ENCODE results near the gene USP3. TPM values are rescaled to one million over a fixed set of nuclear protein-coding genes. Genes with fewer than 3 reads are reported as not detected.

Gene USP3
- total and polyA plus RNA-seq, 2 of the 13 experiments (the other 11 are each of a cell fraction or from before 2014, with no cell fraction given), result 14.3 to 61.2 TPM

DNA sequence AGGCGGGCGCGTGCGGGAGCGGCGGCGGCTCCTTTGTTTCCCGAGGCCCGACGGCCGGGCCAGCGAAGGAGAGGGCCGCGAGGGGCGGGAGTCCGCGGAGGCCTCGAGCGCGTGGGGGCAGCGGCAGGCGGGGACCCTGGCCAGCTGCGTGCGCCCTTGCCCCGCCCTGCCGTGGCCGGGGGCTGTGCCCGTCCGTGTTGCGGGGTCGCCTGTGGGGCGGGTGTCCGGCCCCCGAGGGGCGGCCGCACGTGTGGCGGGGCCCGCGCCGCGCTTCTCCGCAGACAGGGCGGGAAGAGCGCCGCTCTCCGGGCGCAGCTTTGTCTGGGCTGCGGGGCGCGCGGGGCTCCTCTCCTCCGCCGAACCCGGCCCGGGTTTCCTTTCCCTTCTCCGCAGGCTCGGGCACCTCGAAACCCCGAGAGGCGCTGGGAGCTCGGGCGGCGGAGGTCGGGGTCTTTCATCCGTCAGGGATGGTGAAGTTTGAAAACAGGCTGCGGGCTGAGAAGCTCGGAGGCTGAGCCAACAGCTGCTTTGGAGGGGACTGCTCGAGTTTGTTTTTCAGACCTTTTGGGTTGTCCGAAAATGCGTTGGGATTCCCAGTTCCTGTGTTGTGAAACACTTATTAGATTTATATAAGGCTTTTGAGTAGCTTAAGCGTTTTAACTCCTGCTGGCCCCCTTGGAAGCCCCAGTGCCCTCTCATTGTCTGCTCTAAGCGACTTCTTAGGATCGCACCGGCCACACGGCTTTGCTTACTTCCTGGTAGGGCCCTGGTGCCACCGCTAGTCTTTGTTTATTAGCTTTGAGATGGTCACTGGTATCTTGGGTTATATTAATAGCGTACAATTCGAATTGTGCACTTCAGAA is 817 bp downstream of the USP3 start (continued):
- TF ChIP-seq, protein P1, sequence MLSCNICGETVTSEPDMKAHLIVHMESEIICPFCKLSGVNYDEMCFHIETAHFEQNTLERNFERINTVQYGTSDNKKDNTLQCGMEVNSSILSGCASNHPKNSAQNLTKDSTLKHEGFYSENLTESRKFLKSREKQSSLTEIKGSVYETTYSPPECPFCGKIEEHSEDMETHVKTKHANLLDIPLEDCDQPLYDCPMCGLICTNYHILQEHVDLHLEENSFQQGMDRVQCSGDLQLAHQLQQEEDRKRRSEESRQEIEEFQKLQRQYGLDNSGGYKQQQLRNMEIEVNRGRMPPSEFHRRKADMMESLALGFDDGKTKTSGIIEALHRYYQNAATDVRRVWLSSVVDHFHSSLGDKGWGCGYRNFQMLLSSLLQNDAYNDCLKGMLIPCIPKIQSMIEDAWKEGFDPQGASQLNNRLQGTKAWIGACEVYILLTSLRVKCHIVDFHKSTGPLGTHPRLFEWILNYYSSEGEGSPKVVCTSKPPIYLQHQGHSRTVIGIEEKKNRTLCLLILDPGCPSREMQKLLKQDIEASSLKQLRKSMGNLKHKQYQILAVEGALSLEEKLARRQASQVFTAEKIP (CRISPR knock-in tag; IDR thresholded peaks at IDR 0.05; ENCODE audit: borderline replicate concordance), result no peak
- TF ChIP-seq YY1 (IDR thresholded peaks at IDR 0.05; ENCODE audit: insufficient read depth, insufficient replicate concordance, low read depth, low read length), result no peak
- peak; percentile 63; the same call in 1 of the 2 replicates for TF ChIP-seq ZNF563 (CRISPR knock-in tag; IDR thresholded peaks at IDR 0.05)
- no peak for TF ChIP-seq ZNF337 (CRISPR knock-in tag; IDR thresholded peaks at IDR 0.05; ENCODE audit: borderline replicate concordance, low read depth)
- peak; percentile 24; the same call in 1 of the 2 replicates for TF ChIP-seq HDAC1 (CRISPR knock-in tag; IDR thresholded peaks at IDR 0.05)
- 0 out of 2 replicates have a peak, but pooled peaks have one; percentile 17 for TF ChIP-seq ZBED4 (CRISPR knock-in tag; IDR thresholded peaks at IDR 0.05; ENCODE audit: borderline replicate concordance)
- TF ChIP-seq, protein P2, sequence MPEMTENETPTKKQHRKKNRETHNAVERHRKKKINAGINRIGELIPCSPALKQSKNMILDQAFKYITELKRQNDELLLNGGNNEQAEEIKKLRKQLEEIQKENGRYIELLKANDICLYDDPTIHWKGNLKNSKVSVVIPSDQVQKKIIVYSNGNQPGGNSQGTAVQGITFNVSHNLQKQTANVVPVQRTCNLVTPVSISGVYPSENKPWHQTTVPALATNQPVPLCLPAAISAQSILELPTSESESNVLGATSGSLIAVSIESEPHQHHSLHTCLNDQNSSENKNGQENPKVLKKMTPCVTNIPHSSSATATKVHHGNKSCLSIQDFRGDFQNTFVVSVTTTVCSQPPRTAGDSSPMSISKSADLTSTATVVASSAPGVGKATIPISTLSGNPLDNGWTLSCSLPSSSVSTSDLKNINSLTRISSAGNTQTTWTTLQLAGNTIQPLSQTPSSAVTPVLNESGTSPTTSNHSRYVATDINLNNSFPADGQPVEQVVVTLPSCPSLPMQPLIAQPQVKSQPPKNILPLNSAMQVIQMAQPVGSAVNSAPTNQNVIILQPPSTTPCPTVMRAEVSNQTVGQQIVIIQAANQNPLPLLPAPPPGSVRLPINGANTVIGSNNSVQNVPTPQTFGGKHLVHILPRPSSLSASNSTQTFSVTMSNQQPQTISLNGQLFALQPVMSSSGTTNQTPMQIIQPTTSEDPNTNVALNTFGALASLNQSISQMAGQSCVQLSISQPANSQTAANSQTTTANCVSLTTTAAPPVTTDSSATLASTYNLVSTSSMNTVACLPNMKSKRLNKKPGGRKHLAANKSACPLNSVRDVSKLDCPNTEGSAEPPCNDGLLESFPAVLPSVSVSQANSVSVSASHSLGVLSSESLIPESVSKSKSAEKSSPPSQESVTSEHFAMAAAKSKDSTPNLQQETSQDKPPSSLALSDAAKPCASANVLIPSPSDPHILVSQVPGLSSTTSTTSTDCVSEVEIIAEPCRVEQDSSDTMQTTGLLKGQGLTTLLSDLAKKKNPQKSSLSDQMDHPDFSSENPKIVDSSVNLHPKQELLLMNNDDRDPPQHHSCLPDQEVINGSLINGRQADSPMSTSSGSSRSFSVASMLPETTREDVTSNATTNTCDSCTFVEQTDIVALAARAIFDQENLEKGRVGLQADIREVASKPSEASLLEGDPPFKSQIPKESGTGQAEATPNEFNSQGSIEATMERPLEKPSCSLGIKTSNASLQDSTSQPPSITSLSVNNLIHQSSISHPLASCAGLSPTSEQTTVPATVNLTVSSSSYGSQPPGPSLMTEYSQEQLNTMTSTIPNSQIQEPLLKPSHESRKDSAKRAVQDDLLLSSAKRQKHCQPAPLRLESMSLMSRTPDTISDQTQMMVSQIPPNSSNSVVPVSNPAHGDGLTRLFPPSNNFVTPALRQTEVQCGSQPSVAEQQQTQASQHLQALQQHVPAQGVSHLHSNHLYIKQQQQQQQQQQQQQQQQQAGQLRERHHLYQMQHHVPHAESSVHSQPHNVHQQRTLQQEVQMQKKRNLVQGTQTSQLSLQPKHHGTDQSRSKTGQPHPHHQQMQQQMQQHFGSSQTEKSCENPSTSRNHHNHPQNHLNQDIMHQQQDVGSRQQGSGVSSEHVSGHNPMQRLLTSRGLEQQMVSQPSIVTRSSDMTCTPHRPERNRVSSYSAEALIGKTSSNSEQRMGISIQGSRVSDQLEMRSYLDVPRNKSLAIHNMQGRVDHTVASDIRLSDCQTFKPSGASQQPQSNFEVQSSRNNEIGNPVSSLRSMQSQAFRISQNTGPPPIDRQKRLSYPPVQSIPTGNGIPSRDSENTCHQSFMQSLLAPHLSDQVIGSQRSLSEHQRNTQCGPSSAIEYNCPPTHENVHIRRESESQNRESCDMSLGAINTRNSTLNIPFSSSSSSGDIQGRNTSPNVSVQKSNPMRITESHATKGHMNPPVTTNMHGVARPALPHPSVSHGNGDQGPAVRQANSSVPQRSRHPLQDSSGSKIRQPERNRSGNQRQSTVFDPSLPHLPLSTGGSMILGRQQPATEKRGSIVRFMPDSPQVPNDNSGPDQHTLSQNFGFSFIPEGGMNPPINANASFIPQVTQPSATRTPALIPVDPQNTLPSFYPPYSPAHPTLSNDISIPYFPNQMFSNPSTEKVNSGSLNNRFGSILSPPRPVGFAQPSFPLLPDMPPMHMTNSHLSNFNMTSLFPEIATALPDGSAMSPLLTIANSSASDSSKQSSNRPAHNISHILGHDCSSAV (CRISPR knock-in tag; IDR thresholded peaks at IDR 0.05; ENCODE audit: borderline replicate concordance), result no peak
- no peak for TF ChIP-seq TIGD3 (CRISPR knock-in tag; IDR thresholded peaks at IDR 0.05; ENCODE audit: borderline replicate concordance)
- TF ChIP-seq ZNF772 (CRISPR knock-in tag; IDR thresholded peaks at IDR 0.05), result no peak
- no peak for TF ChIP-seq REXO4 (CRISPR knock-in tag; IDR thresholded peaks at IDR 0.05; ENCODE audit: borderline replicate concordance)
- TF ChIP-seq MXD4 (CRISPR knock-in tag; IDR thresholded peaks at IDR 0.05), result no peak

Data from HepG2 (cell line).